Heart left ventricle (tissue), 16 donors: ENCODE measurements around the gene TMEM179. TPM values are rescaled to one million over a fixed set of nuclear protein-coding genes. Genes with fewer than 3 reads are reported as not detected.
A peak's percentile ranks its signal among the peaks of the same experiment; 100 is the strongest.

ENCODE experiments used
- ATAC-seq, 4 donors: fragments of 200-7000 bp; cut with Tn5 transposase; one replicate each; pipeline ENCODE4 v1.9.1; 2020 to 2022; ENCODE audit warnings: moderate library complexity in 4 of 4, mild to moderate bottlenecking in 3 of 4, moderate number of reproducible peaks in 1 of 4
- DNase-seq, 5 donors: peaks; one replicate each; pipeline ENCODE4 v3.0.0-alpha.2; 2020
- H3K27ac ChIP-seq, 12 donors: fragments of 200-600 bp; sonication (generic) in 4 of 12; one replicate each; pipeline versions ENCODE4 v1.5.0 to v1.8.0; 2016 to 2022; ENCODE audit warnings: mild to moderate bottlenecking in 2 of 12
- H3K27me3 ChIP-seq, 9 donors: fragments of 200-600 bp; sonication (generic) in 2 of 9; one replicate each; pipeline versions ENCODE4 v1.5.1 to v1.8.0; 2016 to 2022; ENCODE audit warnings: mild to moderate bottlenecking in 3 of 9
- H3K36me3 ChIP-seq, 9 donors: fragments of 200-600 bp; sonication (generic) in 2 of 9; one replicate each; pipeline versions ENCODE4 v1.5.0 to v1.8.0; 2018 to 2022; ENCODE audit warnings: mild to moderate bottlenecking in 2 of 9
- H3K4me1 ChIP-seq, 12 donors: fragments of 200-600 bp; sonication (generic) in 4 of 12; one replicate each; pipeline versions ENCODE4 v1.5.0 to v1.8.0; 2016 to 2022; ENCODE audit warnings: mild to moderate bottlenecking in 3 of 12
- H3K4me3 ChIP-seq, 12 donors: fragments of 200-600 bp; sonication (generic) in 4 of 12; one replicate each; pipeline versions ENCODE4 v1.5.0 to v1.8.0; 2017 to 2022; ENCODE audit warnings: mild to moderate bottlenecking in 9 of 12, moderate library complexity in 4 of 12
- H3K9me3 ChIP-seq, 12 donors: fragments of 200-600 bp; sonication (generic) in 4 of 12; one replicate each; pipeline versions ENCODE4 v1.5.0 to v1.8.0; 2016 to 2022; ENCODE audit warnings: mild to moderate bottlenecking in 1 of 12
- CTCF ChIP-seq, 12 donors: fragments of 200-600 bp; sonication (generic) in 4 of 12; IDR thresholded peaks; one replicate each; pipeline versions ENCODE4 v1.5.0 to v1.8.0; 2018 to 2022; ENCODE audit warnings: antibody characterized with exemption in 12 of 12, mild to moderate bottlenecking in 5 of 12
- POLR2A ChIP-seq, 2 donors: fragments of 450-650 bp; IDR thresholded peaks; one replicate each; pipeline ENCODE4 v1.6.1; 2017; ENCODE audit warnings: antibody characterized with exemption in 2 of 2, mild to moderate bottlenecking in 2 of 2, moderate library complexity in 2 of 2
- WGBS, 4 donors: extraction: QIAGEN DNeasy Blood & Tissue Kit in 2 of 4; methylation state at CpG; one replicate each; pipeline versions ENCODE4 v1.1.5 to v1.1.7; 2013 to 2018; 5-methylcytosine and 5-hydroxymethylcytosine counted together
- intact Hi-C, 10 donors: fragments of 100-400 bp; cut with DNase I; formaldehyde crosslinking; loops; one replicate each; pipeline versions ENCODE4 v1.11.1 to v1.14.2; 2022
- polyA plus RNA-seq, 2 donors: library from polyadenylated mRNA; stranded (reverse); fragments of 200-250 nt; gene quantifications; one replicate each; pipeline ENCODE4 v1.2.3, GENCODE V29; 2013
- total RNA-seq, 9 donors: library from RNA; depleted of rRNA in 2 of 9; stranded (reverse); fragments of >200 nt in 2 of 9; fragmentation: NEBNext Ultra II Directional in 3 of 9; extraction: Animal tissue kit (Norgen Biotek cat#: 25700) in 3 of 9; gene quantifications; one replicate each; pipeline versions ENCODE4 v1.1.0 to v1.2.4, GENCODE V29; 2016 to 2023
- donor health status: ischemic (EF 13 %, LVEDD 7.1; RV severe dilation, severe dysfunction).
- donor health status: healthy with polysubstance abuse.
- donor health status: DM: no; HTN: yes; CAD: no.
- donor health status: DM: no; HTN: no; CAD: no.
- donor health status: ischemic (EF 25% LVEDD 6.9; RV normal size, moderate dysfunction).
- donor health status: ischemic (EF 25% LVEDD 5.7; RV mildly dilated, moderate dysfunction).
- donor health status: healthy.
- donor health status: DM: yes; HTN: yes; CAD: no.
- donor health status: ischemic (EF 35%, LVEDD 5.7; RV mildly dilated, moderate dysfunction).
- donor health status: nonischemic (EF 11% LVEDD 7.7; RV severe dilation, severe dysfunction).
- donor health status: DM: yes; HTN: yes; CAD: no.
- donor health status: PGD.
- donor health status: ischemic (EF 29% LVEDD 5.4; RV normal size, mild dysfunction).
- donor health status: nonischemic (EF 23%, LVEDD 6.1; RV moderate dilation, normal function).

Gene TMEM179
- total and polyA plus RNA-seq, 11 donors: 0.15 to 1.1 (median 0.40) TPM; not detected in 4

GRCh38 chr14:104584557-104584956, 20.0 kb downstream of the TMEM179 start:
- intact Hi-C loops: loop anchor here in 4 of 10 donors (10.0 kb wide), 3 partner anchors 130 to 1030 kb away; partner anchors contain the start of gene ADSS1 (in 2 of the 4)
- H3K4me1 ChIP-seq: peaks cover 0 to 71% (median 34%) of the 10 kb centered on the region in 12 donors
- H3K27me3 ChIP-seq: peaks cover 0 to 6% (median 0%) of the 10 kb centered on the region in 9 donors
- H3K4me3 ChIP-seq: no peak overlapping the region
- peak overlapping the region; percentile 42 to 94 (median 76) for H3K27ac ChIP-seq
- WGBS, 4 donors: 50 to 74% (median 57%) methylated on average over 7 to 10 of the region's 10 CpGs
- H3K9me3 ChIP-seq: no peaks in the 10 kb centered on the region
- peaks cover 0 to 19% (median 0%) of the 10 kb centered on the region in 9 donors for H3K36me3 ChIP-seq
- DNase-seq: no peak
- ATAC-seq: no peak
- TF ChIP-seq POLR2A (IDR thresholded peaks at IDR 0.05): no peak
- no peak for TF ChIP-seq CTCF (IDR thresholded peaks at IDR 0.05)

GRCh38 chr14:104583424-104584306, 20.9 kb downstream of the TMEM179 start:
- intact Hi-C loops: loop anchor here in 4 of 10 donors (10.0 kb wide), 3 partner anchors 131 to 1029 kb away; partner anchors contain the start of gene ADSS1 (in 2 of the 4)
- Histone ChIP-seq H3K27me3 (peaks cover 0 to 13% (median 0%) of the 10 kb centered on the region in 9 donors), H3K27ac (peak overlapping the region in 11 of 12 donors; percentile 73 to 96 (median 88)), H3K4me3 (peak overlapping the region in 6 of 12 donors; percentile 8 to 61 (median 21)), H3K4me1 (peaks cover 0 to 80% (median 39%) of the 10 kb centered on the region in 12 donors), H3K36me3 (peaks cover 0 to 11% (median 0%) of the 10 kb centered on the region in 9 donors), H3K9me3 (no peaks in the 10 kb centered on the region)
- 51 to 63% (median 56%) methylated on average over 18 to 27 of the region's 27 CpGs for WGBS, 4 donors
- no peak for TF ChIP-seq CTCF (IDR thresholded peaks at IDR 0.05)
- TF ChIP-seq POLR2A (IDR thresholded peaks at IDR 0.05): no peak
- no peak for DNase-seq
- no peak for ATAC-seq

- WGBS, 4 donors: 11 to 17% (median 16%) methylated on average over 9 to 12 of the region's 12 CpGs
- H3K27ac ChIP-seq: peak overlapping the region; percentile 81 to 98 (median 91)
- H3K4me1 ChIP-seq: peaks cover 0 to 83% (median 39%) of the 10 kb centered on the region in 12 donors
- H3K4me3 ChIP-seq: peak overlapping the region in 11 of 12 donors; percentile 21 to 62 (median 57)
- intact Hi-C loops: loop anchor here in 4 of 10 donors (10.0 kb wide), 3 partner anchors 132 to 1028 kb away; partner anchors contain the start of gene ADSS1 (in 2 of the 4)
- peaks cover 0 to 17% (median 0%) of the 10 kb centered on the region in 9 donors for H3K27me3 ChIP-seq
- TF ChIP-seq POLR2A (IDR thresholded peaks at IDR 0.05) (peak in 1 of 2 donors; percentile 27), CTCF (IDR thresholded peaks at IDR 0.05) (no peak)
- H3K9me3 ChIP-seq: no peaks in the 10 kb centered on the region
- ATAC-seq (peak; percentile 60 to 74 (median 68)), DNase-seq (peak; percentile 82 to 93 (median 86))
- peaks cover 0 to 2% (median 0%) of the 10 kb centered on the region in 9 donors for H3K36me3 ChIP-seq
These were observed 21.9 kb downstream of the TMEM179 start for GRCh38 chr14:104582662-104583061.
